Fibroblast of skin of left quadriceps (primary cell): ENCODE results near the gene SYCE3.

ENCODE experiments used
- DNase-seq, 2 experiments: peaks; one replicate each; pipeline ENCODE4 v3.0.0-alpha.2; 2013; ENCODE audit warnings: low read depth in 2 of 2

SYCE3 gene

GRCh38 chr22:50531546-50531961 lies 31.2 kb downstream of the SYCE3 start:
- no peak for DNase-seq

DNA sequence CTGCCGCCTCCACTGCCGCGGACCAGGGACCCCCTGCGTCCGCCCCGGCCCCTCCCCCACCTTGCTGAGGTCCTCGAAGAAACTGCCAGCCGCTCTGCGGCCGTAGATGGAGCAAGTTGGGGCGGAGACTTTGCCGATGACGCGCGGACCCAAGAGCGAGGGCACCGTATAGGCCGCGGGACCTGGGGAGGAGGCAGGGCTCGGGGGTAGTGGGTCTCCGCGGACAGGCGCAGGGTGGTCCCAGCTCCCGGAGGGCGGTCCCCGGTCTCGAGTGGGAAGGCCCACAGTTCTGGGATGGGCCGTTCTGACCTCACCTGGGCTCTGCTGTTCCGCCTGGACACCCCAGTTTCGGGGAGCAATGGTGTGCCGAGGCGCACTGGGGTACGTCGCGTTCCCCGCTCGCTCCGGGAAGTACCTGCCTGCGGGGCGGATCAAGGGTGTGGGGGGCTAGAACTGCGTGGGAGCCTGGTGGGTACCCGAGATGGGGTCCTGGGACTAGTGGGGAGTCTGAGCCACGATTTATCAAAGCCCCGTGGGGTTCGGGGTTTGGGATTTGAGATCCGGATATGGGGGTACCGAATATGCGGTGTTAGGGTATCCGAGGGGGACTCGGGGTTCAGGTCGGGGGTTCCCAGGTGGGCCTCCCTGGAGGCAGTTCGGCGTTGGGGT lies 31.7 kb downstream of the SYCE3 start:
- DNase-seq: no peak

- no peak for DNase-seq
These were observed 32.2 kb downstream of the SYCE3 start for GRCh38 chr22:50530580-50530876.

- no peak for DNase-seq
These were observed 32.7 kb downstream of the SYCE3 start, which contains the start of gene TYMP for GRCh38 chr22:50529897-50530579. Gene TYMP (minus strand): TSS chr22:50530012. CDS start chr22:50529709, 303 bp downstream.

- DNase-seq: no peak
These were observed 33.3 kb downstream of the SYCE3 start for GRCh38 chr22:50529416-50529896.

GRCh38 chr22:50528682-50529415 lies 33.9 kb downstream of the SYCE3 start:
- DNase-seq: no peak

DNA sequence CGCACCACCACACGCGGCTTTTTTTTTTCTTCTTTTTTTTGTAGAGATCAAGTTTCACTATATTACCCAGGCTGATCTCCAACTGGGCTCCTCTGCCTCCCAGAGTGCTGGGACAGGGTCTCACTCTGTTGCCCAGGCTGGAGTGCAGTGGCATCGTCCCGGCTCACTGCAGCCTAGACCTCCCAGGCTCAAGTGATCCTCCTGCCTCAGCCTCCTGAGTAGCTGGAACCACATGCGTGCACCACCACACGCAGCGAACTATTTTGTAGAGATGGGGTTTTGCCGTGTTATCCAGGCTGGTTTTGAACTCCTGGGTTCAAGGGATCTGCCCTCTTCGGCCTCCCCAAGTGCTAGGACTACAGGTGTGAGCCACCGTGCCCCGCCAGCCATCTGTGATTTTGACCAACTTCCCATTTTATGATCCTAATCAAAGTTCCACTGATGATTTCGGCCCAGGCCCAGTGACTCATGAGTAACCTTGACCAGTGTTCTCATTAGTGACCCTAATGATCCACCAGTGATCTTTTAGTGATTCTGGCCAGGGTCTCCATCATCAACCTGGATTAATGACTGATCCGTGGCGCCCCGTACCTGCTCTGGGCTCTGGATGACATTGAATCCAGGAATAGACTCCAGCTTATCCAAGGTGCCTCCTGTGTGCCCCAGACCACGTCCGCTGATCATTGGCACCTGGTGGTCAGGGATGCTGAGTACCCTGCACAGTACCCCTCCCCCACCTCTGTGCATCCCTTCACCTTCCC lies 34.6 kb downstream of the SYCE3 start:
- no peak for DNase-seq

- DNase-seq: no peak
These were observed 35.6 kb downstream of the SYCE3 start for GRCh38 chr22:50526834-50527801.

- peak; percentile 56 to 62 for DNase-seq
These were observed 36.4 kb downstream of the SYCE3 start for GRCh38 chr22:50526108-50526833.

- DNase-seq: no peak
These were observed 36.9 kb downstream of the SYCE3 start for GRCh38 chr22:50525858-50526107.

DNA sequence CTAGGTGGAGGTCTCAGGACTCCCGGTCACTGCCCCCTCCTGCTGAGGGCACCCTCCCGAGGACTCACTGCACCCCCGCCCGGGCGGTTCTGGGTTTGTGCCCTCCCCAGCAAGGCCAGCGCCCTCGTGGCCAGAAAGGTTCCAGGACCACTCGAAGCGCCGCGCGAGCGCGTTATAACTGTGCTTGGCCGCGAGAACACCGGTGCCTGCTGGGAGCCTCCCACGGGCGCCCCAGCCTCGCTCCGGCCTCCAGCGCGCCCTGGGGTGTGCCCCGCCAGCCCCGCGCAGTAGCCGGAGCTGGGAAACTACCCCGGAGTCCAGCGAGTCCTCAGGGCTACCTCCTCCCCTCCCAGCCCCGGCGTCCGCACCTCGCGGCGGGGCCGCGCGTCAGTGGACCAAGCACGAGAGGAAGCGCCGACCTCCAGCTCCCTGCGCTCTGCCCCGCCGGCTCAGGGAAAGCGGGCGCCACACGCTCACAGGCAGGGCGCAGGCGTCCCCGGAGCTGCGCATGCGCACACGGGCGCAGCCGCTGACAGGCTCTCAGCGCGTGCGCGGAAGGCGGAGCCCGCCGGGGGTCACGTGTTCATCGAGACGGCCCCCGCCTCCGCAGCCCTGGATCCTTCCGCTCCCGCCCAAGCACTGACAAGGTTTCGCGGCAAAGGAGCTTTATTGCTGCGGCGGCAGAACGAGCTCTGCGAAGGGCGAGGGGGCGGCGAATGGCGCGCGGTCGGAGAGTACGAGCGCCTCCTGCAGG lies 37.4 kb downstream of the SYCE3 start, which contains the start of gene SCO2:
Gene SCO2 (minus strand): TSS at position 495 of the 754 bp plus-strand sequence. CDS start 1,187 bp downstream, outside the sequence.
- peak; percentile 94 to 95 for DNase-seq

DNA sequence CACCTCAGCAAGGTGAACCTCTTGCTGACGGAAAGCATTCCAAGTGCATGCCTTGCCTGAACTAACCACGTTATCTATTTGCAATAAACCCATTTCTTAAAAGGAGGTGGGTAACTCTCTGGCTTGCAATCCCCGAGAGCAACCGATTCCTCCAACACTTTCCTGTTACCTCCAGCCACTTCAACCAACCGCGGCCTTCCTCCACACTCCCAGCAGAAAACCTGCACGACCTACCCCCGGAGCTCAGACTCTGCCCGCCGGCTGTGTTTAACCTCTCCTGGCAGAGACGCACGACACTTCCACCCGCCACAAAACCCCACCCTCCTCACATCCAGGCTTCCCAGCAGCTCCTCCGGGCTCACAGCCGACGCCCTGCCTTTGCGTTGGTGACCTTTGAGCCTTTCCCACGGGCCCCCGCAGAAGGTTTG lies 38.0 kb downstream of the SYCE3 start:
- no peak for DNase-seq

- no peak for DNase-seq
These were observed 38.7 kb downstream of the SYCE3 start for GRCh38 chr22:50523806-50524675.

DNA sequence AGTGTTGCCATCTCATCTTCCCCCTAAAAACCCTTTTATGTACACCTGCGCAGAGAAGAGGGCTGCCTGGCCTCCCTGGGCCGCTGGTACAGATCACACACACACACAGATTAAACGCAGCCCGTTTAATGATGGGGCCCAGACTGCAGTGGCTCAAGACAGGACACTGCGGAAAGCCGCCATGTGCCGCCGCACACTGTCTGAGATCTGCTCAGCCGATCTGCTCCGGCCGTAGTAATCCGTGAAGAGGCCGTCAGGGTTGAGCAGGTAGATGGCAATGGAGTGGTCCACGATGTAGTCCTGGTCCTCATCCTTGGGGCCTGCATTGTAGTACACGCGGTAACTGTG lies 39.3 kb downstream of the SYCE3 start:
- DNase-seq: no peak

- no peak for DNase-seq
These were observed 39.8 kb downstream of the SYCE3 start for GRCh38 chr22:50522806-50523438.

DNA sequence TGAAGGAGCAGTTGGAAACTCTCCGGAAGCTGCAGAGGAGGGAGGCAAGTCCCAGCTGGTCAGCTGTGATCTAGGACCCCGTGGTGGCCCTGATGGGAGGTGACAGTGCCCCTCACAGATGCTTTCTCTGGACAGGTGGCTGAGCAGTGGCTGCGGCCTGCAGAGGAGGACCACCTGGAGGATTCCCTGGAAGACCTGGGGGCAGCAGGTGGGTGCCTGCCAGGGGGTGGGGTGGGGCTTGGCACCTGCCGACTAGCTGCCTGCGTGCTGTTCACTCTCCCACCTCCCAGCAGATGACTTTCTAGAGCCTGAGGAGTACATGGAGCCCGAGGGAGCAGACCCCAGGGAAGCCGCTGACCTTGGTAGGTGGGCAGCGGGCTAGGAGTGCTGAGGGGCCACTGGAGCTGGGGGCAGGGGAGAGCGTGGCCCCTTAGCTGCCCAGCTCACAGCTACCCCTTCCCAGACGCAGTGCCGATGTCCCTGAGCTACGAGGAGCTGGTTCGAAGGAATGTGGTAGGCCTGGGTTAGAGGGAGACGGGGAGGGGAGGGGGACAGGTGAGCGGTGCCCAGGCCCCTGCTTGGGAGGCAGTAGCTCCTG lies 40.4 kb downstream of the SYCE3 start:
- no peak for DNase-seq

- DNase-seq: no peak
These were observed 41.0 kb downstream of the SYCE3 start for GRCh38 chr22:50521710-50522109.
